Activated T-cell treated with anti-CD3 and anti-CD28 coated beads, Interleukin-2, amount 50 U/mL, for 1 hour (primary cell): ENCODE measurements around the gene NAIF1.
"Not testable (repeated sequence)": the region's sequence is repeated elsewhere in the genome, so short reads cannot be mapped to it uniquely, and the experiment has no call there.

Experiments used
- DNase-seq: peaks from one replicate; pipeline ENCODE4 v3.0.0-alpha.2; 2020

NAIF1 gene

DNA sequence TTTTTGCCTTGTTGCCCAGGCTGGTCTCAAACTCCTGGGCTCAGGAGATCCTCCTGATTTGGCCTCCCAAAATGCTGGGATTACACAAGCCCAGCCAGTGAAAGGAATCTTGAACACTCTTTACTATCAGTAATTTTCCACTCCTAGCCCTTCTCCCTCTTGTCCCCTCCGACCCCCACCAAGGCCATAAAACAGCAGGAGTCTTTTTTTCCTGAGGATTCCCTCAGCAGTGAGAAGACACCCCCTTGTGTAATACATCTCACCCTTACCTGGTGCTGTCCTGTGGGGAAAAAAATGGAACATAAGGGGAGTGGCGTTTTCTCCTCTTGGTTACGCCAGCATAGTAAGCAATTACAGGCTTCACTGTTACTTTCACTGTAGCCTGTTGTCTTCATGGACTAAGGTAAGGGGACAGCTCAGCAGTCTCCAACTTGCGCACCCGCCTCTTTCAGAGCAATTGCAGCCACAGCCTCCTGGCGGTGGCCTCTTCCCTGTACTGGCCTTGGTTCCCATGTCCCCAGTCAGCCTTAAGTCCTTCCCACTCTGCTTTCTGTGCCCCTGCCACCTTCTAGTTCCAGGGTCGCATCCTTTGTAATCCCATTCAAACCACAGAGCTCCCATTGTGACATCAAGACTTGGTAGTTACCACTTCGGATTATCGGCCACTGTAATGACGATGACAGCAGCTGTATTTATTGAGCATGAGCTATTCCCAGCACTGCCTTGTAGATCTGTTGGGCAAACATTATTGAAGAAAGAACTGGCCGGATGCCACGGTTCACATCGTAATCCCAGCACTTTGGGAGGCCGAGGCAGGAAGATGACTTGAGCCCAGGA is 10.0 kb downstream of the NAIF1 start:
- DNase-seq = no peak

DNA sequence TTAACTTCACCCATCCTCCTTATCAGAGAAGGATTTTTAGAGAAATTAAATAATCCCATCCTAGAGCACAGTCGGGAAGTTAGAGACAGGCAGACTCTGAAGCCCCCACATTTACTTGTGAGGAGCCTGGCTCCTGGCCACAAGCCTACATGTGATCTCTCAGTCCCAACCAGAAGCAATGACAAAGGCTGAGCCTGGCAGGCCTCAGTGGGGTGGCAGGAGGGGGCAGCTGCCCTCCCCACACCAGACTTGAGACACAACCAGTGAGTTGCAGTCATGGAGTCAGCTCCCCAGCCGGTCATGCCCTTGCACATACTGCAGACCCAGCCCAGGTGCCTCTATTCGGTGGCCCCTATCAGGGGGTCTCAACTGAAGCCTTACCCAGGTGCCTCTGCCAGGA is 11.0 kb downstream of the NAIF1 start:
- DNase-seq = no peak

DNA sequence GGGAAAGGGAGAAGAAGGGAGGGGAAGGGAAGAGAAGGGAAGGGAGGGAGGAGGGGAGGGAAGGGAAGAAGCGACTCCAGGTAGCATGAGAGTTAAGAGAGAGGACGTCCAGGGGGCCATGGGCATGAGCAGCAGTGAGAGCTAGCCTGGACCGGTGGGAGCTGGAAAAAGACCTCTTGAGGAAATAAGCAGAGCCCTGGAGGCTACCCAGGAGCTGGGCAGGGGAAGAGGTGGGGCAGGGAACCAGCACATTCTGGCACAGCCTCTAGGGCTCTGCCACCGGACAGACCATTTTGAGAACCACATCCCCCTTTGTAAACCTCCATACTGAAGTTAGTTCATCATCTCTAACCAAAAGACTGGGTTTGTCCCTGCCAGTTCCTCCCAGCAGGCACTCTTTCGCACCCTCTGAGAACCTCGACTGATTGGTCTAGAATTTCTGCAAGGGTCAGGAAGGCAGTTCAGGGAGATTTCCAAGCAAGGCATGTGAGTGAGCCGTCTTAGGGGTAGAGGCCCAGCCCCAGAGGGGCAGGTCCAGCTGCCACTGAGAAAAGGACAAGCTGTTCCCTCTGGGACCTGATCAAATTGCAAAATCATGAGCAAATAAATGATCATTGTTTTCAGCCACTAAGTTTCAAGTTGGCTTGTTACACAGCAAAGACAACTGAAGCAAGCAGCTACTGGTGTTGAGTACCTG is 11.6 kb downstream of the NAIF1 start:
- no peak for DNase-seq

DNA sequence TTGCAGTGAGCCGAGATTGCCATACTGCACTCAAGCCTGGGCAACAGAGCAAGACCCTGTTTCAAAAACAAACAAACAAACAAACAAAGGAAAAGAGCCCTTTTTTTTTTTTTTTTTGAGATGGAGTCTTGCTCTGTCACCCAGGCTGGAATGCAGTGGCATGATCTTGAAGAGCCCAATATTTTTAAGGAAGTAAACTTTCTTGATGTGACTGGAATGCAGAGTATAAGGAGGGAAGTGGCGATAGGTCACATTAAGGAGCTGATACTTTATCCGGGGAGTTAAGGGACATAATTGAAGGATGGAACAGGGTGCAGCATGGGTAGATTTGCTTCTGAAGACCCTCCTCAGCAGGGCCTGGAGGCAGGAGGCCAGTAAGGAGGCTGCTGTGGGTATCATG is 13.0 kb downstream of the NAIF1 start:
- no peak for DNase-seq

DNA sequence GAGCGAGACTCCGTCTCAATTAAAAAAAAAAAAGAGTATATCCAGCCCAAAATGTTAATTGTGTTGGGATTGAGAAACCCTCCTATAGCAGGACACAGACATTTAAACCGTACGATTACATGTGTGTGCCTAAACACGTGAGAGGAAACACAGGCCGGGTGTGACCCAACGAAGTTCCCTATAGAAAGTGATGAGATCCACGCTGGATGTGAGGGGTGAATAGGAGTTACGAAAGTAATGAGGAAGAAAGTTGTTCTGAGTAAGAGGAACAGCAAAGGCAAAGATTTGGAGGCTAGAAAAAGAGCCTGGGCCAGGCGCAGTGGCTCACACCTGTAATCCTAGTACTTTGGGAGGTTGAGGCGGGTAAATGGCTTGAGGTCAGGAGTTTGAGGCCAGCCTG is 13.6 kb downstream of the NAIF1 start:
- DNase-seq = no peak

DNA sequence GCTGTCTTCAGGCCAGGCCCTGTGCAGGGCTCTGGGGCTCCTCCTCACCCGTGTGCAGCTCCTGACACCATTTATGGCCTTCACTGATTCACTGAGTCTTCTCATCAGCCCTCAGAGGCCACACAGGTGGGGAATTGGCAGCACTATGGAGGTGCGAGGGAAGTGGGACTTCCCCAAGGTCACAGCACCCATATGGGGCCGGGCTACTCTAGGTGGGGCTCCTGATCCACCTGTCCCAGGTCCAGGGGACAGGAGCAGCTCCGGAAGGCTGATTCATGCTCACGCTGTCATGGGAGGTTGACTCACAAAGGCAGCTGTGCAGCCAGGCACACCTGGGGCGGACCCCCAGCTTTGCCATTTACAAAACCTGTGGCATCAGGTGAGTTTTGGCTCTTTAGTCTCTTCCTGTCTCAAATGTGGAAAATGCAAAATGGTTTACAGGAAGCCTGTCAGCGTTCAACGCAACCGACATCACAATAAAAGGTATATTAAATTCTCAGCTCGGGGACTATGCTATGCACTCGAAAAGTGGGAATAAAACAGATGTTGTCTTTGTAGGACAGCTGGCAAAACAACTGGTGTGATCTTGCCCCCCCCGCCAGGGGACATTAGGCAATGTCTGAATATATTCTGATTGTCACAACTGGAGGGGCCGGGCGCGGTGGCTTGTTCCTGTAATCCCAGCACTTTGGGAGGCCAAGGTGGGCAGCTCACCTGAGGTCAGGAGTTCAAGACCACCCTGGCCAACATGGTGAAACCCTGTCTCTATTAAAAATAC is 15.0 kb downstream of the NAIF1 start:
- no peak for DNase-seq

DNA sequence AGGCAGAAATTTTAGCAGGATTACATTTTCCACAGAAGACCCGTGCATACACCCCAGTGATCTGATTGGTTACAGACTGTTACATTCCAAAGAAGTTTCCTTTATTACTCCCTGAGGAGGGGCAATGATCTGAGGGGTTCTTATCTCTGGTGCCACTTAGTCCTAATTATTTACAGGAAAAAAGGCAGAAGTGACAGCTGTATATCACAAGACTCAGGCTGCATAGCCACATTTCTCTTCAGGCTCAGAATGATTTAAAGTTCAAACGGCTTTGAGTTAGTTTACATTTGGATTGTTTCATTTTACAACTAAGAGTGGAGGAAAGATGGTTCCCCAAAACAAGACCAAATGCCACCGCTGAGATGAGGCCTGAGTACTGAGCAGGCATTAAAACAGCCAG is 17.3 kb downstream of the NAIF1 start:
- DNase-seq = no peak

DNA sequence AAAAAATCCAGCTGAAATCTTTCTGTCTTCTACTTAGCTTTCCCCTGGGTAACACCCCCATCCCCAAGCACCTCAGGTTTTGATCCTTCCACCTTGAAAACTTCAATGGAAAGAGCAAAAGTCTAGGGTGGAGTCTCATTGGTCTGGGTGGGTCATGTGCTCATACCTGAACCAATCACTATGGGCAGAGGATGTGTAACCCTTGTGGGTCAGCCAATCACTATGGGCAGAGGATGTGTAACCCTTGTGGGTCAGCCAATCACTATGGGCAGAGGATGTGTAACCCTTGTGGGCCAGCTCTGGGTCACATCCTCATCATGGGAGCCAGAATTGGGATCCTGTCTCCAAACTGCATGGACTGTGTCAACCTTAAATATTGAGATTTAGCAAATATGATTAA is 18.5 kb downstream of the NAIF1 start:
- DNase-seq = no peak

DNA sequence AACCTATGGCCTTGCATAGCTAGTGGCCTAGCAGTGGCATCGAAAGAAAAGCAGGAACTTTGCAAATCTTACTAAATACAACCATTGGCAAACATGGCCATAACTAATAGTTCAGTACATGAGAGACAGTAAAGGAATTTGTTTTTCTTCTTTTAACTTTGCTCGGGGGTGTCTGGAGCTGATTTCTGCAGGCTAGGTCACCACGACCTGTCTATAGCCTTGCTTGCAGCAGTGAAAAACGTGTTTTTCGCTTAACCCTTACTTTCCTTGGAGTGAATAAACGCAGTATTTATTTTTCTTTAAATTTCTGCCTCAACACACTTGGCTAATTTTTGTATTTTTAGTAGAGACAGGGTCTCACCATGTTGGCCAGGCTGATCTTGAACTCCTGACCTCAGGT is 19.9 kb downstream of the NAIF1 start:
- DNase-seq = no peak

DNA sequence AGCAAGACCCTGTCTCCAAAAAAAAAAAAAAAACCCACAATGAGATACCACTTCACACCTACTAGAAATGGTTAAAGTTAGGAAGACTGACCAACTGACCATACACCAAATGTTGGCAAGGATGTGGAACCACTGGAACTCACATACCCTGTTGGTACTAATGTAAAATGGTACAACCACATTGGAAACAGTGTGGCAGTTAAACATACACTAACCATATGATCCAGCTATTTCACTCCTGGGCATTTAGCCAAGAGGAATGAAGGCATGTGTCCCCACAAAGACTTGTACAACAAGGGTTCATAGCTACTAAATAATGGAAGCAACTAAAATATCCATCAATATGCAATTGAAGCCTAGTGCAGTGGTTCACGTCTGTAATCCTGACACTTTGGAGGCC is 21.3 kb downstream of the NAIF1 start:
- DNase-seq = no peak

DNA sequence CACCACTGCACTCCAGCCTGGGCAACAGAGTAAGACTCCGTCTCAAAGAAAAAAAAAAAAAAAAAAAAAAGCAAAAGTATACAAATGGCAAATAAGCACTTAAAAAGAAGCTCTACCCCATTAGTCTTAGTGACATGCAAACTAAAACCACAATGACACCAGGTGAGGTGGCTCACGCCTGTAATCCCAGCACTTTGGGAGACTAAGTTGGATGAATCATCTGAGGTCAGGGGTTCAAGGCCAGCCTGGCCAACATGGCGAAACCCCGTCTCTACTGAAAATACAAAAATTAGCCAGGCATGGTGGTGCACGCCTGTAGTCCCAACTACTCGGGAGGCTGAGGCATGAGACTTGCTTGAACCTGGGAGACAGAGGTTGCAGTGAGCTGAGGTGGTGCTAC is 21.7 kb downstream of the NAIF1 start:
- not testable (repeated sequence) for DNase-seq

DNA sequence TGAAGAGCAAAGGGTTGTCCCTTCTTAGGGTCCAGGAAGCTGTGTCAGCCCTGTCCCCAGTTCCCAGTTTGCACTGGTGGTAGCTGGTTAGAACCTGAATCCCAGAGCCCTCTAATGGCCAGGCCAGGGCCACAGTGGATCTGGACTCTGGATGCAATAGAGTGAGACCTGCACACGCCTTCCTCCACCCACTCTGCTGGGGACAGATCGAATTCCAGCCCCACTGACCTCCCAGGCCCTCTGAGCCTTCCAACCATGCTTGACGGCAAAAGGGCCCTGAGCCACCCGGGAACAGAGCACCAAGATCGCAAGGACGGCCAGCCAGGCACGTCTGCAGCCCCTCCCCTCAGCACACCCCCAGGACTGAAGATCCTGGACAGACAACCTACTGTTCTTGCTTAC is 23.7 kb downstream of the NAIF1 start:
- DNase-seq = no peak

DNA sequence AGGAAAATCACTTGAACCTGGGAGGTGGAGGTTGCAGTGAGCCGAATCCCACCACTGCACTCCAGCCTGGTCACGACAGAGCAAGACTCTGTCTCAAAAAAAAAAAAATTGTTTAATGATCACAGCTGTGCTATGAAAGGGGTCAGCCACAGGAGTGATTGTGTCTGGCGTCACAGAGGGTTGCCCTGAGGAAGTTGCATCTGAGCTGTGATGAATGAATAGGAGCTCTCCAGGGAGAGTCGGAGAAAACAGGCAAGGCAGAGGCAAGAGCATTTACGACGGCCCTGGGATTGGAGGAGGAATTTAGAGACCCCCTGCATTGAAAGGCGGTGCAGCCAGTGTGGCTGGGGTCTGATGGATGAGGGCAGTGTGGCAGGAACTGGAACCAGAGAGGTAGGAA is 25.1 kb downstream of the NAIF1 start:
- no peak for DNase-seq

DNA sequence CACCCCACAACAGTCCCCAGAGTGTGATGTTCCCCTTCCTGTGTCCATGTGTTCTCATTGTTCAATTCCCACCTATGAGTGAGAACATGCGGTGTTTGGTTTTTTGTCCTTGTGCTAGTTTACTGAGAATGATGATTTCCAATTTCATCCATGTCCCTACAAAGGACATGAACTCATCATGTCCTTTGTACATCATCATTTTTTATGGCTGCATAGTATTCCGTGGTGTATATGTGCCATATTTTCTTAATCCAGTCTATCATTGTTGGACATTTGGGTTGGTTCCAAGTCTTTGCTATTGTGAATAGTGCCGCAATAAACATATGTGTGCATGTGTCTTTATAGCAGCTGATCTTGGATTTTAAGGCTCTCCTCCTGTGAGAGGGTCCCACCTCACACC is 26.3 kb downstream of the NAIF1 start:
- DNase-seq = not testable (repeated sequence)

DNA sequence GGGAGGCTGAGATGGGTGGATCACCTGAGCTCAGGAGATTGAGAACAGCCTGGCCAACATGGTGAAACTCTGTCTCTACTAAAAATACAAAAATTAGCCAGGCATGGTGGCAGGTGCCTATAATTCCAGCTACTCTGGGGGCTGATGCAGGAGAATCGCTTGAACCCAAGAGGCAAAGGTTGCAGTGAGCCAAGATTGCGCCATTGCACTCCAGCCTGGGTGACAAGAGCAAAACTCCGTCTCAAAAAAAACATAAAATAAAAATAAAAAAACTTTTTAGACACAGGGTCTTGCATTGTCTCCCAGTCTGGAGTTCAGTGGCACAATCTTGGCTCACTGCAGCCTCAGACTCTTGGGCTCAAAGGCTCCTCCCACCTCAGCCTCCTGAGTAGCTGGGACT is 30.6 kb downstream of the NAIF1 start:
- DNase-seq = not testable (repeated sequence)

DNA sequence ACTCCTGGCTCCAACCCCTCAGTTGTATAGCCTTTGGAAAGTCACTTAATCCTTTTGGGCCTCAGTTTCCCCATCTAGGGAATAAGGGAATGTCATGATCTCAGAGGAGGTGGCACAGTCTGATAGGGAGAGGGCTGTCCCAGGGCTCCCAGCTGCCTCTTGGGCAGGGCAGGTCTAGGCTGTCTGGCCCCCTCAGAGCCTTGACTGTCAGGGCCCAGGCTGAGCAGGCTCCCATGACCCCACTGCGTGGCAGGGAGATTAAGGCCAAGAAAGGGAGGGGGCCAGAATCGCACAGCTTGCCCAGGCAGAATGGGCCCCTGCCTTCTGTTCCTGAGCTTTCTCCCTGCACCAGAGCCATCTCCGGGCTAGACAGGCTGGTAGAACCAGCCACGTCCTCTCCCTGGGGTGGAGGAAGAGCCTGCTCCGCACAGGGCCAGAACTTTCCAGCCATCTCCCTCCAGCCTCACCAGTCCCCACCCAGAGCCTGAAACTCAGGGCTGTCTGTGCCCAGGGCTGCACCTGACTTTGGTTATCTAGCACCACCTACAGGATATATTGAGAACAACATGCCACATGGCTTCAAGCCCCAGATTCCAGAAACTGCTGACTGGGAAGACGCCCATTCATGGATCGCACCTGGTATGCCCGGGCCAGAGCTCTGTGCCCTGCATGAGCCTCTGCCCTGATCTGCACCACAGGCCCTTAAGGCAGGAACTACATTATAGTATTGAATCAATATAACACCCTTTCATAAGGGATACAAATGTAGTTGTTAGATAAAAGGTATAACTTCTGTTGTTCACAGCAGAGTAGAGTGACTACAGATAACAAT is 32.1 kb downstream of the NAIF1 start:
- DNase-seq = peak; percentile 68

DNA sequence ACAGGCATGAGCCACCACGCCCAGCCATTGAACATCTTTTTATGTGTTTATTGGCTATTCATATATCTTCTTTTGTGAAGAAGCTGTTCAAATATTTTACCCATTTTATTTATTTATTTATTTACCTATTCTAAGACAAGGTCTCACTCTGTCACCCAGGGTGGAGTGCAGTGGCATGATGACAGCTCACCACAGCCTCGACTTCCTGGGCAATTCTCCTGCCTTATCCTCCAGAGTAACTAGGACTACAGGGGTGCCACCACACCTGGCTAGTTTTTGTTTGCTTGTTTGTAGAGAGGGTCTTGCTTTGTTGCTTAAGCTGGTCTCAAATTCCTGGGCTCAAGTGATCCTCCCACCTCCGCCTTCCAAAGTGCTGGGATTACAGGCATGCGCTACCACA is 33.5 kb downstream of the NAIF1 start:
- no peak for DNase-seq

DNA sequence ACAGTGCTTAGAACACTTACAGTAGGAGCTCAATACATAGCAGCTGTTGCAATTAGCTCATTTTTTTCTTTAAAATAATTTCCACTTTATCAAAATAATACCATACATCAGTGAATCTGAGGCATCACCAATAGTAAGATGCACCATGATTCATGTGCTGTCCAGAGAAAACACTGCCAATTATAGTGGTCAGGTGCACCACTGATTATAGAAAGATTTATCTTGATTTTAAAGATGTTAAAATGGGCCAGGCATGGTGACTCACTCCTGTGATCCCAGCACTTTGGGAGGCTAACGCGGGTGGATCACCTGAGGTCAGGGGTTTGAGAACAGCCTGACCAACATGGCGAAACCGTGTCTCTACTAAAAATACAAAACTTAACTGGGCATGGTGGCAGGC is 39.4 kb downstream of the NAIF1 start:
- DNase-seq = no peak

DNA sequence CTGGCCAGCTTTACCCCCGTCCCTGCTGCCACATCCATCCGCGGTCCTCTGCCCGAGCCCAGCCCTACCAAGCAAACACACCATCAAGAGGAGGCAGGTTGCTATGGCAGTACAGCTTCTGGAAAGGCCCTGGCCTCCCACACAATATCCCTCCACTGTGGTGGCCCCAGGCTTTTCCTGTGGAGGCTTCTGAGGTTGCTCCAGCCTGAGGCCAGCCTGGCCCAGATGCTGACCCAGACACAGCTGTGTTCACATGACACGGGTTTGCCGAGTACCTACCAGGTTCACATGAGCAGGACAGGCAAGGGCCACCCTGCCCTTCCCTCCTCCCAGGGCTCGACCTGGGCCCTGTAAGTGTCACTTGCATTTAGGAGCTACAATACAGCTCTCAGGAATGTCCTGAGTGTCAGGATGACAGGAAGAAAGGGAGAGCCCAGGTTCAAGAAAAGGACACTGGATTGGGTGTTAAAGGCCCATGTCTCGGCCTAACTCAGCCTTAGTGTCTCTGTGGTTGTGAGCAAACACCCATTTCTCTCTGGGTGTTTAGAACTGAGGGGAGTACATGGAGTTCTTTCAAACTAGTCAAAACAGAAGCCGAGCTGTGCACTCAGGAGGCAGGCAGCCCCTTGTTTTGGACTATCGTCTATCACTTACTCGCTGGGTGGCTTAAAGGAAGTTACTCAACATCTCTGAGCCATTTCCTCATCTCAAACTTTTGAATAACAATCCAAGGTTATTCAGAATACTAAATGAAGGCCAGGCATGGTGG is 40.2 kb downstream of the NAIF1 start:
- peak; percentile 49 for DNase-seq

DNA sequence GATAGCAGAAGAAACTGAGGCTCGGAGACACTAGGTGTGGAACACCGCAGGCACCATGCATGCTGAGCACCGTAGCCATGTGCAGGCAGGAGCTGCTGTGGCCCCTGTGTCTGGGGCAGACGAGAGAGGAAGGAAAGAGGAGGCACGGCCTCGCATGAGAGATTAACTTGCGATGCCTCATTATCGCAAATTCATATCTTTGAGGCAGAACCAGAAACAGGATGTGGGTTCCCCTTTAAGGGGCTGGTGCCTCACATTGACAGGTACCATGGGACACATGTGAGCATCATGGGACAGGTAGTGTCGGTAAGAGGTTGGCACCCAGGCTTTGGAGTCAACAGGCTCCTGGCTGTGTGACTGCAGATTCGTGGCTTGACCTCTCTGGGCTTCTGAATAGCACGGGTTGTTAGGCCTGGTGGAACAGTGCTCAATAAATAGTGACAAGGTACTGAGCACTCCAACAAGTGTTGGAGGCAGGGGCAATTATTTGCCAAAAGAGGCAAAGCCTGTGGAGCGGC is 40.8 kb downstream of the NAIF1 start:
- DNase-seq = peak; percentile 75

DNA sequence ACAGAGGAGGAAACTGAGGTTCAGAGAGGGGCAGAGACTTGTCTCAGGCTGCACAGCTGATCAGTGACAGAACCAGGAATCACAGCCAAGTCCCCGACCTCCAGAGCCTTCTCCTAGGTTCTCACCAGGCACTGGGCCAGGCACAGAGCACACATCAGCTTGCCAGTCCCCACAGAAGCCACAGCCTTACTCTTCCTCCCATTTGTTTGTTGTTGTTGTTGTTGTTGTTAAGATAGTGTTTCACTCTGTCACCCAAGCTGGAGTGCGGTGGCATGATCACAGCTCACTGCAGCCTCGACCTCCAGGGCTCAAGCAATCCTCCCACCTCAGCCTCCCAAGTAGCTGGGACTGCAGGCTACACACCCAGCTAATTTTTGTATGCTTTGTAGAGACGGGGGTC is 41.4 kb downstream of the NAIF1 start:
- peak; percentile 44 for DNase-seq
